ENCODE data around the gene MORN1.

GRCh38 chr1:2375923-2376260, 15.5 kb downstream of the MORN1 start:
- TF ChIP-seq, protein P1, sequence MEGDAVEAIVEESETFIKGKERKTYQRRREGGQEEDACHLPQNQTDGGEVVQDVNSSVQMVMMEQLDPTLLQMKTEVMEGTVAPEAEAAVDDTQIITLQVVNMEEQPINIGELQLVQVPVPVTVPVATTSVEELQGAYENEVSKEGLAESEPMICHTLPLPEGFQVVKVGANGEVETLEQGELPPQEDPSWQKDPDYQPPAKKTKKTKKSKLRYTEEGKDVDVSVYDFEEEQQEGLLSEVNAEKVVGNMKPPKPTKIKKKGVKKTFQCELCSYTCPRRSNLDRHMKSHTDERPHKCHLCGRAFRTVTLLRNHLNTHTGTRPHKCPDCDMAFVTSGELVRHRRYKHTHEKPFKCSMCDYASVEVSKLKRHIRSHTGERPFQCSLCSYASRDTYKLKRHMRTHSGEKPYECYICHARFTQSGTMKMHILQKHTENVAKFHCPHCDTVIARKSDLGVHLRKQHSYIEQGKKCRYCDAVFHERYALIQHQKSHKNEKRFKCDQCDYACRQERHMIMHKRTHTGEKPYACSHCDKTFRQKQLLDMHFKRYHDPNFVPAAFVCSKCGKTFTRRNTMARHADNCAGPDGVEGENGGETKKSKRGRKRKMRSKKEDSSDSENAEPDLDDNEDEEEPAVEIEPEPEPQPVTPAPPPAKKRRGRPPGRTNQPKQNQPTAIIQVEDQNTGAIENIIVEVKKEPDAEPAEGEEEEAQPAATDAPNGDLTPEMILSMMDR (IDR thresholded peaks at IDR 0.05; ENCODE audit: extremely low read depth in 1 of 2, insufficient read depth in 1 of 2, low read depth in 1 of 2, low read length in 2 of 2) = no peak
- TF ChIP-seq EZH2 (IDR thresholded peaks at IDR 0.05; ENCODE audit: borderline replicate concordance, low read depth, low read length, severe bottlenecking) (no peak), POLR2A (IDR thresholded peaks at IDR 0.05; ENCODE audit: low read depth, low read length) (no peak), POLR2AphosphoS5 (IDR thresholded peaks at IDR 0.05; ENCODE audit: insufficient read depth, low read depth, low read length) (no peak)
